Mucosa of rectum (tissue), 2 donors: ENCODE data around the gene EEF2K.
A peak's percentile ranks its signal among the peaks of the same experiment; 100 is the strongest.

Source experiments
- H3K27ac ChIP-seq, 2 donors: one replicate each; pipeline ENCODE4 v1.7.0; 2013; ENCODE audit warnings: inconsistent platforms in 2 of 2, low read depth in 2 of 2, low read length in 2 of 2
- H3K27me3 ChIP-seq, 2 donors: one replicate each; pipeline ENCODE4 v1.7.0; 2013; ENCODE audit warnings: low read length in 2 of 2; ENCODE audit not compliant: control insufficient read depth in 2 of 2, insufficient read depth in 2 of 2
- H3K36me3 ChIP-seq, 2 donors: one replicate each; pipeline ENCODE4 v1.7.0; 2013; ENCODE audit warnings: low read length in 2 of 2; ENCODE audit not compliant: control insufficient read depth in 2 of 2, insufficient read depth in 2 of 2
- H3K4me1 ChIP-seq, 2 donors: one replicate each; pipeline ENCODE4 v1.7.0; 2013; ENCODE audit warnings: low read length in 2 of 2, mild to moderate bottlenecking in 1 of 2; ENCODE audit not compliant: control insufficient read depth in 2 of 2, insufficient read depth in 2 of 2
- H3K4me3 ChIP-seq, 2 donors: one replicate each; pipeline ENCODE4 v1.7.0; 2013; ENCODE audit warnings: low read length in 2 of 2
- H3K9ac ChIP-seq, 2 donors: one replicate each; pipeline ENCODE4 v1.7.0; 2013; ENCODE audit warnings: low read length in 2 of 2, low read depth in 1 of 2, mild to moderate bottlenecking in 1 of 2
- H3K9me3 ChIP-seq, 2 donors: one replicate each; pipeline ENCODE4 v1.7.0; 2013; ENCODE audit warnings: low read length in 2 of 2; ENCODE audit not compliant: control insufficient read depth in 2 of 2
- donor health status: healthy.
- donor health status: Normal muscosa, but diverticular disease.

Gene EEF2K

GRCh38 chr16:22264786-22265185 lies 58.7 kb downstream of the EEF2K start:
- Histone ChIP-seq H3K4me3 (no peak overlapping the region), H3K9me3 (no peaks in the 10 kb centered on the region), H3K27me3 (no peaks in the 10 kb centered on the region), H3K9ac (no peak overlapping the region), H3K36me3 (peaks cover 45 to 57% of the 10 kb centered on the region in 2 donors), H3K4me1 (no peaks in the 10 kb centered on the region), H3K27ac (no peak overlapping the region)

- H3K4me1 ChIP-seq: no peaks in the 10 kb centered on the region
- no peaks in the 10 kb centered on the region for H3K27me3 ChIP-seq
- H3K27ac ChIP-seq: no peak overlapping the region
- no peak overlapping the region for H3K4me3 ChIP-seq
- no peaks in the 10 kb centered on the region for H3K9me3 ChIP-seq
- no peak overlapping the region for H3K9ac ChIP-seq
- H3K36me3 ChIP-seq: peaks cover 40 to 51% of the 10 kb centered on the region in 2 donors
Measured at GRCh38 chr16:22265351-22265750, 59.3 kb downstream of the EEF2K start.

GRCh38 chr16:22266546-22266945 lies 60.5 kb downstream of the EEF2K start:
- Histone ChIP-seq H3K36me3 (peaks cover 40 to 52% of the 10 kb centered on the region in 2 donors), H3K4me1 (no peaks in the 10 kb centered on the region), H3K27ac (no peak overlapping the region), H3K27me3 (no peaks in the 10 kb centered on the region), H3K9me3 (no peaks in the 10 kb centered on the region), H3K9ac (no peak overlapping the region), H3K4me3 (no peak overlapping the region)

- no peak overlapping the region for H3K27ac ChIP-seq
- H3K27me3 ChIP-seq: no peaks in the 10 kb centered on the region
- H3K4me1 ChIP-seq: no peaks in the 10 kb centered on the region
- no peak overlapping the region for H3K9ac ChIP-seq
- peaks cover 40 to 53% of the 10 kb centered on the region in 2 donors for H3K36me3 ChIP-seq
- H3K9me3 ChIP-seq: no peaks in the 10 kb centered on the region
- no peak overlapping the region for H3K4me3 ChIP-seq
Measured at GRCh38 chr16:22267764-22268163, 61.7 kb downstream of the EEF2K start.

GRCh38 chr16:22270525-22270924 lies 64.4 kb downstream of the EEF2K start:
- no peak overlapping the region for H3K27ac ChIP-seq
- no peaks in the 10 kb centered on the region for H3K9me3 ChIP-seq
- H3K27me3 ChIP-seq: no peaks in the 10 kb centered on the region
- H3K4me1 ChIP-seq: no peaks in the 10 kb centered on the region
- H3K36me3 ChIP-seq: peaks cover 45 to 56% of the 10 kb centered on the region in 2 donors
- no peak overlapping the region for H3K9ac ChIP-seq
- no peak overlapping the region for H3K4me3 ChIP-seq

- no peak overlapping the region for H3K4me3 ChIP-seq
- no peaks in the 10 kb centered on the region for H3K4me1 ChIP-seq
- H3K27ac ChIP-seq: no peak overlapping the region
- H3K36me3 ChIP-seq: peaks cover 37 to 38% of the 10 kb centered on the region in 2 donors
- H3K9me3 ChIP-seq: no peaks in the 10 kb centered on the region
- H3K9ac ChIP-seq: no peak overlapping the region
- no peaks in the 10 kb centered on the region for H3K27me3 ChIP-seq
Measured at GRCh38 chr16:22272870-22273650, 67.0 kb downstream of the EEF2K start.

- Histone ChIP-seq H3K4me3 (no peak overlapping the region), H3K4me1 (no peaks in the 10 kb centered on the region), H3K36me3 (peaks cover 43 to 45% of the 10 kb centered on the region in 2 donors), H3K27ac (no peak overlapping the region), H3K27me3 (no peaks in the 10 kb centered on the region), H3K9ac (no peak overlapping the region), H3K9me3 (no peaks in the 10 kb centered on the region)
Measured at GRCh38 chr16:22274916-22275315, 68.8 kb downstream of the EEF2K start.

GRCh38 chr16:22278441-22279230 lies 72.6 kb downstream of the EEF2K start:
- Histone ChIP-seq H3K27ac (peak overlapping the region in 1 of 2 donors; percentile 37), H3K4me3 (no peak overlapping the region), H3K4me1 (no peaks in the 10 kb centered on the region), H3K36me3 (peaks cover 44 to 47% of the 10 kb centered on the region in 2 donors), H3K9me3 (no peaks in the 10 kb centered on the region), H3K27me3 (no peaks in the 10 kb centered on the region), H3K9ac (no peak overlapping the region)

GRCh38 chr16:22282254-22282892 lies 76.3 kb downstream of the EEF2K start:
- Histone ChIP-seq H3K36me3 (peaks cover 41 to 48% of the 10 kb centered on the region in 2 donors), H3K9me3 (no peaks in the 10 kb centered on the region), H3K4me1 (no peaks in the 10 kb centered on the region), H3K27ac (no peak overlapping the region), H3K9ac (no peak overlapping the region), H3K4me3 (no peak overlapping the region), H3K27me3 (no peaks in the 10 kb centered on the region)

GRCh38 chr16:22284637-22285036 lies 78.6 kb downstream of the EEF2K start:
- Histone ChIP-seq H3K4me3 (no peak overlapping the region), H3K9me3 (no peaks in the 10 kb centered on the region), H3K27ac (no peak overlapping the region), H3K27me3 (no peaks in the 10 kb centered on the region), H3K4me1 (no peaks in the 10 kb centered on the region), H3K36me3 (peaks cover 32 to 39% of the 10 kb centered on the region in 2 donors), H3K9ac (no peak overlapping the region)
